ENCODE measurements around the gene ACADL.

Gene ACADL

DNA sequence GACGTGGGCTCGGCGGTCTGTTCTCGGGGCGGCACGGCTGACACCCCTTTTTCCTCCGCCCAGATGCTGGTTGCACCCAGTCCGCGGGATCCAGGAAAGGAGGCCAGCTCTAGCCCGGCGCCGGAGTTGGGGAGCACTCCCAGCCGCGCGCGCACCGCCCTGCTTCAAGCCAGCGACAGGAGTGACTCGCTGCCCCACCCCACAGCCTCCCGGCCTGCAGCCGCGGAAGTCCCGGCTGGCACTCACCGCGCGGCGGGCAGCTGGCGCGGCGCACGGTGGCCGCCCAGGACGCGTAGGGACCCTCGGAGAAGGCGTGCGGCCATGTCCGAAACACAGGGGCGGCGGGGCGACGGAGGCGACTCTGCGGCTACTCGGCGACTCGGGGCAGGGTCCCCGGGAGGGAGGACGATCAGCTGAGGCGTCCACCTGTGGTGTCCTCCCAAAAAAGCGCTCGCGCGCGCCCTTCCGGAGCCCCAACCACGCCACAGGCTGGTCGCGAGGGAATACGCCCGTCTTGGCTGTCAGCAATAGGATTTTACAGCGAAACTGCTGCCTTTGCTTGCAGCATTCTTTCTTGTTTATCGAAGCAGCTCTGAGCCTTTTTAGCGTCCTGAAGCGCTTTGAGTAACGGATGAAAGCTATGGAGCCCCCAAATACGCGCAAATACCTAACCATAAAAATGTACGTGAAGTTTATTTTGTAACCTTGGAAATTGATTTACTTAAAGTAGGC is at the start of gene ACADL:
Gene ACADL (minus strand): TSS at position 507 of the 732 bp plus-strand sequence. CDS start 184 bp downstream, at position 323.
- no peak for DNase-seq (ENCODE audit: low read depth in 2 of 2)

DNA sequence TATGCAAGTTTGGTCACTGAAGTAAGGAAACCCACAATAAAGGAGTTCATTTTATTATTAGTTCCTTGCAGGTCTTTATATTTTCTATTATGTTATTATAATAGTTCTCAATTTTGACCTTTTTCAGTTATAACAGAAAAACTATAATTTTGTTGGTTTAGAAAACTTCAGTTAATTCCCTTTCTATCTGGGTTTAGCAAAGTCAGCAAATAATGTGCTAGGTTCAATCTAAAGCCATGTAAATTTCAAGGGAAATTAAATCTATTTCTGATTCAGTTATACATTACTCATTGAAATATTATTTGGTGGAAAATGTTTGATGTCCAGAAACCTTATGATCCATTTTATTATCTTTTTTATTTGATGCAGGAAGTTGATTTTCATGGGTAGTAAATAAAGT is 46.1 kb upstream of the ACADL start:
- no peak for DNase-seq (ENCODE audit: low read depth in 2 of 2)

DNA sequence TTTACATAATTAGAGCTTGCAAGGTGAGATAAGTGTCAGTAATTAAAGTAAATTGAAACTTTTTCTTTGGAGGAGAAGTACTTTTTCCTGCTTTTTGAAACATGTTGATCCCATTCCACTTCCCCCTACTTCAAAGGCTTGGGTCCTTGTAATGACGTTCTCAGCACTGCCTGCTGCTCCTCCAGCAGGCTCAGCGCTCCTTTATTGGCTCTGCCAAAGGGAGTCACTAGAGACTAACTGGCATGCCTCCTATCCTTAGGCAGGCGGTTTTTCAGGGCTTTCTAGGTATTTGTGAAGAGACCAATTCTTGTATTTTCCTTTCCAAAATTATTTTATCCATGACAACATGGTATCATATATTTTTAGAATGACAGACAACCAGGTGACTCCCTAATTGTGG is 43.9 kb upstream of the ACADL start:
- no peak for DNase-seq (ENCODE audit: low read depth in 2 of 2)

- no peak for DNase-seq (ENCODE audit: low read depth in 2 of 2)
Observed at GRCh38 chr2:210268281-210268680, 43.0 kb upstream of the ACADL start.

DNA sequence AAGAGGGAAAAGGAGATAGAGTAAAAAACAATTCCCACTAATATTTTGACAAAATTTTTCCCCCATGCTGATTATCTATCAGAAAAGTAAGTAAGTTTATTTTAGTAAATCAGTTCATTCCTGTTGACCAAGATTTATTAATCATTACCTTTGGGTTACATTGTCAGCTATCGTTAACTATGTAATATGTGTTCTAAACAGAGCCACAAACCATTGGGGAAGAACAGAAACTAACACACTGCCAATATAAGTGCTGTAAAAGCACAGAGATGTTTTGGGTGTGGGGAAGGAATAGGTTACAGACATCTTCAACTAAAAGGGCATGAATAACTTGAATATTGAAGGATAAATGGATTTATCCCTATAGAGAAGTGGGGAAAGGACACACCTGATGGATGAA is 42.5 kb upstream of the ACADL start:
- no peak for DNase-seq (ENCODE audit: low read depth in 2 of 2)

DNA sequence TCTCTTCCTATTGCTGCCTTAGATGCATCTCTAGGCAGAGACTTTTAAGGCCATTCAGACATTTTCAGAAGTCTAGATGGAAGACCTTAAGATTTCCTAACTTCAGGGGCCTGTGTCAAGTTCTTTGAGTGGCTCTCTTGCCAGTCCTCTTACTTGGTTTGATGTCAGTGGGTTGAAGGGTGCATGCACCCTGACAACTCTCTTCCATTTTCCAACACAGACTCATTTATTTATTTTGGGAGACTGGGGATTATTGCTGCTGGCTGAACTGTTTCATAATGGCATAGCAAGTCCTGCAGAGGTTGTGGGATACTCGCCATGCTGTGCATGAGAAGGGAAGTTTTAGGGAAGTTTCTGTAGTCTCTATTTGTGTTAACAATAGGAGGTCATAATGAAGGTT is 39.0 kb upstream of the ACADL start:
- DNase-seq (ENCODE audit: low read depth in 2 of 2): no peak

- no peak for DNase-seq (ENCODE audit: low read depth in 2 of 2)
Observed at GRCh38 chr2:210263841-210264240, 38.6 kb upstream of the ACADL start.

DNA sequence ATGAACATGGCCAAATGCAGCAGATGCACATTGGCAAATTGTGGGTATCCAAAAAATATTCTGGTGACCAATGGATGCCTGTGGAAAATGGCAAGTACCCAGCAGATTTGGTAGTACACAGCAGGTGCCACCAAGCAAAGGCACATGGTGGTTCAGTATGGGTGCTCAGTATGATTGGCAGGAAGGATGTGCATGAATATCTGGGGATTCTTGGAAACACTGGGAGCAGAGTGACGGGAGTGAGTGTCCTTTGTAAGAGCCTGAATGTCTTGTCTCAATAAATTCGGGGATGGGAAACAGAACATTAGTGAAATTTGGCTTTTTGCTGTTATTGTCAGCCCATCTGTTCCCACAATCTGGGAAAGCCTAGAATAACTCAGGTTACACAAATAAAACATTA is 36.8 kb upstream of the ACADL start:
- no peak for DNase-seq (ENCODE audit: low read depth in 2 of 2)

GRCh38 chr2:210259687-210260086 is 34.4 kb upstream of the ACADL start:
- DNase-seq (ENCODE audit: low read depth in 2 of 2): no peak

DNA sequence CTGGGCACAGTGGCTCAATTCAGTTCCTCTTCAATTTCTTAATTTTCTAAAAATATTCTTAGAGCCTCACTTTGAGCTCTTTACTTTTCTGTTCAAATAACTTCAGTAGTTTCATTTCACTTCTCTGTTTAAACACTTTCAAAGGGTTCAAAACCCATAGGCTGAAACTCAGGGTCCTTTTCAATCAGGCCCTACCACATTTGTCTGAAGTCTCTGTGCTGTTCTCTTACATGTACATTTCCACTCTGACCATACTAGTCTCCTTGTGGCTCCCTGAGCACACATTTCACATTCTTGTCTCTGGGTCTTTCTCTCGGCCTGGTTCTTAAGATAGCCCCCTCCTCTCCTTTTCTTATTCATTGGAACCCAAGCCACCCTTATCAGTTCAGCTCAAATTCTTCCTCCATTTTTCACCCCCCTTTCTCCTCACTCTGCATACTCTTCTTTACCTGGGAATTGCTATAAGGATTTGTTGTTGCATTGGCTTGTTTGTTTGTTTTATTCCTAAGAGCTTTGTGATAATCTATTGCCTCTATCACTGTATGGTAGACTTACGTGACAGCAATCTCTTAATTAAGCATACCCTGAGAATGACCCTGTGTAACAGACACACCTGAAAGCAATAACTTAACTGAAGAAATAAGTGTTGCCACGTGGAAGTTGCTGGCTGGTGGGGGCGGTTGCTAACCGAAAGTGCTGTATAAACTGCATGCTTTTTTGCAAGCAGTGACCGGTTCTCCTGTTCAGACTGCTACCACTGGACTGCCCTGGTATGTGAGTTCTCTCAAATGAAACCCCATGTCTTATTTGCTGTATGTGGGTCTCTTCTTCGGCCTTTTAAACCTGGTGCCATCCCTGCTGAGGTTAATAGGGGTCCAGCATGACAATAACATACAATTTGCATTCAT is 27.7 kb upstream of the ACADL start:
- DNase-seq (ENCODE audit: low read depth in 2 of 2): no peak

- no peak for DNase-seq (ENCODE audit: low read depth in 2 of 2)
Observed at GRCh38 chr2:210250622-210251021, 25.4 kb upstream of the ACADL start.

- no peak for DNase-seq (ENCODE audit: low read depth in 2 of 2)
Observed at GRCh38 chr2:210233487-210233886, 8.2 kb upstream of the ACADL start.

- DNase-seq (ENCODE audit: low read depth in 2 of 2): no peak
Observed at GRCh38 chr2:210230984-210231383, 5.7 kb upstream of the ACADL start.

GRCh38 chr2:210230518-210230917 is 5.3 kb upstream of the ACADL start:
- DNase-seq (ENCODE audit: low read depth in 2 of 2): no peak

GRCh38 chr2:210228586-210228985 is 3.3 kb upstream of the ACADL start:
- DNase-seq (ENCODE audit: low read depth in 2 of 2): no peak

GRCh38 chr2:210227290-210228088 is 2.2 kb upstream of the ACADL start:
- DNase-seq (ENCODE audit: low read depth in 2 of 2): no peak

- no peak for DNase-seq (ENCODE audit: low read depth in 2 of 2)
Observed at GRCh38 chr2:210226223-210226622, 976 bp upstream of the ACADL start.

GRCh38 chr2:210224591-210224940 is 681 bp downstream of the ACADL start:
- DNase-seq (ENCODE audit: low read depth in 2 of 2): no peak

GRCh38 chr2:210215120-210215519 is 10.1 kb downstream of the ACADL start:
- DNase-seq (ENCODE audit: low read depth in 2 of 2): no peak

DNA sequence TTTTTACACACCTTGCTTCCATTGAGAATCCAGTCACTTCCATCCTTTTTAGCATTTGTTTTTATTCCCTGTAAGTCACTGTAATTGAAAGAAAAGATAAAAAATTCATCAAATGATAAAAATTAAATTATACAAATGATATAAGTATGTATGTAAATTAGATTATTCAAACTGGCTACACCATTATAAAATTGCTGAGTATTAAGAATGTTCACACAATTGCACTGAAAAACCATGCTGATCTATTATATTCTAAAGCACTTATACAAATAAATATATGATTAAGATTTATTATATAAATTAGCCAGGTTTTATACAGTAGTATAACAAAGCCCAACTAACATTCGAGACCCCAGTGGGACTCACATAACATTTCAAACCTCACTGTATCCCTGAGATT is 15.1 kb downstream of the ACADL start:
- DNase-seq (ENCODE audit: low read depth in 2 of 2): no peak

- DNase-seq (ENCODE audit: low read depth in 2 of 2): no peak
Observed at GRCh38 chr2:210207929-210208328, 17.3 kb downstream of the ACADL start.

DNA sequence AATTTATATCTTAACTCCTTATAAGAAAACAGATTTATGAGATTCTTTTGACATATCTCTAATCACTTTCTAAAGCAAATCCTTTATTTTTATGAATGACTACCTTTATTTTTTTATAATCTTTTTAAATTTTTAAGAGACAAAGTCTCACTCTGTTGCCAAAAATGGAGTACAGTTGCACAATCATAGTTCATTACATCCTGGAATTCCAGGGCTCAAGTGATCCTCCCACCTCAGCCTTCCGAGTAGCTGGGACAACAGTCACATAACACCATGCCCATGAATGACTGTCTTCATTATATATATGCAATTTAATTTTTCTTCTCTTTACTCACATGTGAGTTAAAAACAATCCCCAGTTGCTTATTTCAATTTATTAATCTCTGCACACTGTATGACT is 21.7 kb downstream of the ACADL start:
- DNase-seq (ENCODE audit: low read depth in 2 of 2): no peak

Data from stimulated activated CD4-positive, alpha-beta T cell treated with anti-CD3 and anti-CD28 coated beads, Interleukin-15, amount 100 ng/mL, for 48 hours (primary cell).